Breast epithelium (tissue), 3 donors: Measurements from ENCODE around the gene ZBTB44.

Source experiments
- CTCF ChIP-seq, 3 donors: fragments of 450-650 bp; IDR thresholded peaks; one replicate each; pipeline ENCODE4 v1.5.1; 2016 to 2017; ENCODE audit warnings: antibody characterized with exemption in 3 of 3, mild to moderate bottlenecking in 3 of 3, moderate library complexity in 3 of 3
- POLR2A ChIP-seq: fragments of 450-650 bp; IDR thresholded peaks from one replicate; pipeline ENCODE4 v1.6.1; 2016; ENCODE audit warnings: antibody characterized with exemption, mild to moderate bottlenecking, moderate library complexity

GRCh38 chr11:130208241-130209127 is 106.2 kb downstream of the ZBTB44 start:
- TF ChIP-seq POLR2A (no peak), CTCF (IDR thresholded peaks at IDR 0.05) (no peak)
